DMS153 treated with DMSO at 0.1 percent for 48 hours (cell line): ENCODE data around the gene TMEM184A.

Experiments
- DNase-seq: peaks from one replicate; lab custom pipeline; 2025; ENCODE audit not compliant: unreplicated experiment; lab: John Stamatoyannopoulos, UW

The TMEM184A gene

GRCh38 chr7:1505731-1506550, 50.1 kb downstream of the TMEM184A start:
- DNase-seq: peak; percentile 75

DNA sequence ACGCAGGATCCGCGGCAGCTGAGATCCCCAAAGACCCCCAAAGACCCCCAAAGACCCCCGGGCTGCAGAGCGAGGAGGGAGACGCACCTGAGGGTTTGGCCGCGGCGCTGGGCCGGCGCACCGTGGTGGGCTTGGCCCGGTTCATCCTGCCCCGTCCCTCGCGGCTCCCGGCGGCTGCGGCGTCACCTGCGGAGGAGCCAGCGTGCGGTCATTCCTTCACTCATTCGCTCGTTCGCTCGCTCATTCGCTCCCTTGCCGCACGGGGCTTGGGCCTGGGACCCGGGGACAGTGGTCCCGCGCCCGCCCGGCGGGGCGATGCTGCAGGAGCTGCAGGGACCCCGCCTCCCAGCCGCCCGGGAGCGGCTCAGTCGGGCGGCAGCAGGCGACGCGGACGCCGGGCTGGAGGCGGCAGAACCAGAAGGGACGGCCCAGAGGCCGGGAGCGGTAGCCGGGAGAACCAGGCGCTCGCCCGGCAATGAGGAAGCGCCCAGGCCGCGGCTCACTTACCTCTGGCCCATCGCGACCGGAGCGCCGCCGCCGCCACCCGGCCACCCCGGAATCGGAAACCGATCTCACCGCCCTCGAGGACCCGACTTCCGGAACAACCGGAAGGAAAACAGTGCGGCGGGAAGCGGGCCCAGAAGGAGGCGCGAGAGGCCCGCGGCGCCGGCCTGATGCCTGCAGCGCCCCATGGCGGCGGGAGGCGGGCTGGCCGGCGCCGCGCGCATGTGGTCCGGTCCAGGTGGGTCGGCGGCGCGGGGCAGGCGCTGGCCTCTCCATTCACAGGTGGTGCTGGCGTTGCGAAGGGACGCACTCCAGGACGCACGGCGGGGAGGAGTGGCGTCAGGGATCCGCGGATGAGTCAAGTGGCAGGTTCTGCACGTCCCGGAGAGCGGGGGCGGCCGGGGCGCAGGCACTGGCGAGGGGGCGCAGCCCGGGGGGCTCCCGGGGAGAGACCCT, 51.9 kb downstream of the TMEM184A start, which contains the start of gene INTS1:
Gene INTS1 (minus strand): TSS at position 574 of the 960 bp plus-strand sequence. CDS start 429 bp downstream, at position 145.
- peak; percentile 96 for DNase-seq

DNA sequence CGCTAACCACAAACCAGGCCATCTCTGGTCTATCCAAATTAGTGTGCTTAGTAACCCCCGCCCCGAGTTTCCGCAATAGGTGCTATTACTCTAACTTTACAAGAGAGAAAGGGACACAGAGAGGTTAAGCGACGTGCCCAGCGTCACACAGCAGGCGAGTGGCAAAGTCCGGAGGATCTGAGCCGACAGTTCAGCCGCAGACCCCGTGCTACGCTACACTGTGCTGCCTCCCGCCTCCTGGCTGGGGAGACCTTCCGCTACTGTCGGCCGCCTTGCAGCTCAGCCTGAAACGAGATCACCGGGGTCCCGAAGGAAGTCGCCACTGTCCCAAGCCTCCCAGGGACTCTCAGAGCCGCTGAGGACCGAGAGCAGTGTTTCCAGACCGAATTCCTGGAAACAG, 52.6 kb downstream of the TMEM184A start:
- DNase-seq: no peak

- no peak for DNase-seq
These were observed 53.2 kb downstream of the TMEM184A start for GRCh38 chr7:1502845-1503244.

DNA sequence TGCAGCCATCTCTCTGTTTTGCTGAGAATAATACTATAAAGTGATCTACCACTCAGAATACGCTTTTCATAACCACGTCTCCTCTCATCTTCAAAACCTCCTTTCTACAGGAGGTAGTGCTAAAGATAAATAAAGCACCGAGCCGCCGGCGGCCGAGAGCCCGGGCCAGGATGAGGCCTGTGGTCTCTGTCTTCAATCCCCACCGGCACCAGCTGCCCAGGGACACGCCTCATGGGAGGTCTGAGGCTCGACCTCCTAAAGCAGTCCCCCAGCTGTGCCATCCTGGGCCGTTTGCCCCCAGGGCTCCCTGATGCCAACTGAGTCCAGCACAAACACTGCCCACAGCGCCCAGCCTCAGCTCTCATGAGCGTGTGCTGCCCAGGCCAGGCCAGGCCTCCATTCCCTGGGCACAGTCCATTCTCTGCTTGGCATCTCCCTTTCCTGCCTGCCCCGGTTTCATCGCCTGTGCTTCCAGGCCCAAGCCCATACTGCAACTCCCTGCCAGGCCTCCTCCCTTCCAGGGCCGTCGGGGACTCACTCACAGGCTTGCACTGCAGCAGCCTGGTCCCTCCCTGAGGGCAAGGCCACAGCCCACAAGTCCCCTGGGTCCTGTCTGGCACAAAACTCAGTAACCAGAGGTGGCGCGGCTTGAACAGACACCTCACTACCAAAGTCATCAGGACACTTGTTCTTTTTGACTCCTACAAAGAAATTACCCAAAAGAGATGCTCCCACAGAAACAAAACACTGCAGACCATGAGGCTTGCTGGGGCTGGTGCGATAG, 54.3 kb downstream of the TMEM184A start:
- DNase-seq: no peak

DNA sequence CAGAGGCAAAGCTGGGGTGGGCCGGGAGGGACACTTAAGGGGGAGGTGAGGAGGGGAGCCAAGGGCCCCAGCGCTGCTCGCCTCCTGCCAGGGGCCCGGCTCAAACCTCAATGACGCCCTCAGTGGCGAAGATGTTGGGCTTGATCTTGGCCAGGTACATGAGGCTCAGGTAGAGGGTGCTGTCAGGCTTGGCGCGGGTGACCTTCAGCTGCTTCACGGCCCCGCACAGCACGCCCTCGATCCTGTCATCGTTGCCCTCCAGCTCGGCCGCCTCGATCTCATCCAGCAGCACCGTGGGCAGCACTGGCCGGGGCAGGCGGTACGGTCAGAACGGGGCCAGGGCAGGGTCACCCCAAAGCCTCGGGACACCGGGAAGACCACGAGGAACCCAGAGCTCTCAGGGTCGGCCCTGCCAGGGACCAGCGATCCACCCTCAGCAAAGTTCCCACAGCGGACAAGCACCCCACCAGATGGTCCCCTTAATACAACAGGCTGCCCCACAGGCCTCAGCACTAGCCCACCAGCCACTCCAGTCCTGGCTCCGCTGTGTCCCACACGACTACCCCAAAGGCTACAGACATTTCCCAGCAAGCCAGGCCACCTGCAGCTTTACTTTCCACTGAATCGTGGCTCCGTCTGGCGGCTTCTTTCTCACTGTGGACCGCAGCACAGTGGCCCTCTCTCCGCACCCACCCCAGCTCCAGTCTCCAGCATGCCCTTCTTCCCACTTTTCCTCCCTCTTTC, 55.8 kb downstream of the TMEM184A start:
- no peak for DNase-seq

DNA sequence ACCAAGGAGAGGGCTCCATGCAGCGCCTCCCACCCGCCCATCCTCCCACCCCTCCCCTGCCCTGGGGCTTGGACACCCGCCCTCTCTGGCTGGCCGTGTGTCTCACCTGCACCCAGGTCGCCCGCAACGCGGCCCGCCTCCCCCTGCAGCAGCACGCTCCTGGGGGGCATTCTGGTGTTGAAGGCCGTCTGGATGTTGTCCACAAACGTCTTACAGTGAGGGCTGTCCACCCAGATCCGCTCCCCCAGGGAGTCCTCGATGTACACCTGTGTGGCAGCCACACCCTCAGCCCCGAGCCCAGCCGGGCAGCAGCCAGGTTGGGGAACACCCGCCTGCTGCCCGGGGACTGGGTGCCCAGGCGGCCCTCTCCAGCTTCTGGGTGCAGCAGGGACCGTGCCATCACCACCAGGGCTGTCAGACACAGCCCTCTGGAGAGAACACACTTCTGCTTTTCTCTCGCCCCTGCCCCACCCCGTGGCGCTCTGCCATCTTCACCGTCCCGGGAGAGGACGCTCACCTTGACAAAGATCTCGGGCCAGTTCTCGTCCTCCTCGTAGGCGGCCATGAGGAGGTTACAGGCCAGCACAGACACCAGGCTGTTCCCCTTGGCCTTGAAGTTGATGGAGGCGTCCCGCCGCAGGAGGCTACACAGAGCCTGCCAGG, 56.5 kb downstream of the TMEM184A start:
- DNase-seq: no peak

DNA sequence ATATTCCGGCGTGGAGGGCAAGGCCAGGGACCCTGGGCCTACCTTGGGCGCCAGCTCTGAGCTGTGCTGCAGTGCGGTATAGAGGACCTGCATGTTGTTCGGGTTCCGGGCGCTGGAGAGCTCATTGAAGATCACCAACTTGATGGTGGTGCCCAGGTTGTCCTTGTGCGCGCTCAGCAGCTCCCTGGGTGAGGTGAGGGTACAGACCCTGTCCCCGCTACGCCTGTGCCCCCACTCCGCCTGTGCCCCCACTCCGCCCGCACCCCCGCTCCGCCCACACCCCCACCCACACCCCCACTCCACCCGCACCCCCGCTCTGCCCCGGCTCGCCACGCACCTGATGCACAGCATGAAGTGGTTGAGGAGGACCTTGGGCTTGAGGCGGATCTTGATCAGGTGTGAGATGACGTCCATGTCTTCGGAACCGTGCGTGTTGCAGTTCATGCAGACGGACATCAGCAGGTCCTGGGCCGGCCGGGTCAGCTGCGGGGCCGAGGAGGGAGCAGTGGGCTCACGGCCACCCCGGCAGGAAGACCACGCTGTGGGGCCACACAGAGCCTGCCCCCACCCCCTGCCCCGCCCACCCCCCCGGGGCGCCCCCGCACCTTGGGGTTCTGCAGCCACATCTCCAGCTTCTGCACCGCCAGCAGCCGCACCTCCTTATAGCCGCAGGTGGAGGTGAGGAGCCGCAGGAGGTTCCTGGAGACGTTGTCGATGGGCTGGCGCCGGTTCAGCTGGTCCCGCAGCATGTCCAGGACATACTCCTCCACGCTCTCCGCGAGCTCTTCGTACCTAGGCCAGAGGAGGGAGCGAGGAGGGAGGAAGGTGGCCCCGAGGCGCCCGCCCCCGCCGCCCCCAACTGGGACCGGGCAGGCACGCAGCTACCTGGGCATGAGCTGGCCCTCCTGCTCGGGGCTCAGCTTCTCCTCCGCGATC, 57.4 kb downstream of the TMEM184A start:
- DNase-seq: no peak

- DNase-seq: no peak
These were observed 58.6 kb downstream of the TMEM184A start for GRCh38 chr7:1497293-1497927.

- no peak for DNase-seq
These were observed 59.3 kb downstream of the TMEM184A start for GRCh38 chr7:1496531-1497292.

DNA sequence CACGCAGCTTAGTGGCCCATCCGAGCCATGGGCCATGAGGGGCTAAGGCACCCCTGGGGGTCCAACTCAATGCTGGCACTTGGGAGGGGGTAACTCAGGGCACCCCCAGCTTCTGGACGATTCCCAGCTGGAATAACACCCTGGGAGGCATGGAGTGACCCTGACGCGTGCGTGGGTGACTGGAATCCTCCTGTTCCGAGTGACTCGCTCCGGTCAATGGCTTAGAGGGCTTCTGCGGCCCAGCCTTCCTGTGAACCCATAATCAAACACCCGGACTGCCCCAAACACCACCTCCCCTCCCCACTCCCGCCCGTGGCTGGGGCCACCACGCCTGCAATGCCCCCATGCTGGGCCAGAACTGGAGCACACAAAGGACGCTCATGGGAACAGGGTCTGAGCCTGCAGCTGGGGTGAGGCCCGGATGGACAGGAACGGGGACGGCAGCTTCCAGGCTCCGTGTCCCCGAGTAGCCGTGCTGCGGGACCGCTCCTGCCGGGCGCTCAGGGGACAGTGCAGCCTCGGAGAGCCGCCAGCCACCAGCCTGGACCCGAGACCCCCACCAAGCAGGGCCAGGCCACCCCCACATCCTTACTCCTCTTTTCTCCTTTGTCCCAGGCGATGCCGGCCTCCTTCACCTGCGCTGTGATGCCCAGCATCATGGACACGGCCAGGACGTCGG, 60.3 kb downstream of the TMEM184A start:
- no peak for DNase-seq

- DNase-seq: no peak
These were observed 61.0 kb downstream of the TMEM184A start for GRCh38 chr7:1494866-1495563.

- DNase-seq: no peak
These were observed 61.6 kb downstream of the TMEM184A start for GRCh38 chr7:1494447-1494846.

GRCh38 chr7:1493571-1493970, 62.4 kb downstream of the TMEM184A start:
- no peak for DNase-seq

- DNase-seq: no peak
These were observed 62.9 kb downstream of the TMEM184A start for GRCh38 chr7:1493129-1493528.

DNA sequence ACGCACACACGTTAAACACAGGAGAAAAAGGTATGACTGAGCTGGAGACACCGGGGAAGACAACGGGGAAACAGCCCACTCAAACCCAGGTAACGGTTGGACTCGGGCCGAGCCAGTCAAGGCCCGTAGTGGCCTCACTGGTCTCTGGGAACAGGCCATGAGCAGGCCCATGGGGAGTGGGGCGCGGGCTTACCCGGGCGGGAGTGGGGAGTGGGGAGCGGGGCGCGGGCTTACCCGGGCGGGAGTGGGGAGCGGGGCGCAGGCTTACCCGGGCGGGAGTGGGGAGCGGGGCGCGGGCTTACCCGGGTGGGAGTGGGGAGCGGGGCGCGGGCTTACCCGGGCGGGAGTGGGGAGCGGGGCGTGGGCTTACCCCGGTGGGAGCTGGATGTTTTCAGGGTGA, 63.4 kb downstream of the TMEM184A start:
- no peak for DNase-seq
